ENCODE data around the gene ANKRD37.

ANKRD37 gene

GRCh38 chr4:185421366-185422124 is 24.9 kb downstream of the ANKRD37 start:
- DNase-seq (ENCODE audit: low spot score) = no peak
- no peak for TF ChIP-seq CTCF (IDR thresholded peaks at IDR 0.05; ENCODE audit: extremely low read depth, missing control alignments)

DNA sequence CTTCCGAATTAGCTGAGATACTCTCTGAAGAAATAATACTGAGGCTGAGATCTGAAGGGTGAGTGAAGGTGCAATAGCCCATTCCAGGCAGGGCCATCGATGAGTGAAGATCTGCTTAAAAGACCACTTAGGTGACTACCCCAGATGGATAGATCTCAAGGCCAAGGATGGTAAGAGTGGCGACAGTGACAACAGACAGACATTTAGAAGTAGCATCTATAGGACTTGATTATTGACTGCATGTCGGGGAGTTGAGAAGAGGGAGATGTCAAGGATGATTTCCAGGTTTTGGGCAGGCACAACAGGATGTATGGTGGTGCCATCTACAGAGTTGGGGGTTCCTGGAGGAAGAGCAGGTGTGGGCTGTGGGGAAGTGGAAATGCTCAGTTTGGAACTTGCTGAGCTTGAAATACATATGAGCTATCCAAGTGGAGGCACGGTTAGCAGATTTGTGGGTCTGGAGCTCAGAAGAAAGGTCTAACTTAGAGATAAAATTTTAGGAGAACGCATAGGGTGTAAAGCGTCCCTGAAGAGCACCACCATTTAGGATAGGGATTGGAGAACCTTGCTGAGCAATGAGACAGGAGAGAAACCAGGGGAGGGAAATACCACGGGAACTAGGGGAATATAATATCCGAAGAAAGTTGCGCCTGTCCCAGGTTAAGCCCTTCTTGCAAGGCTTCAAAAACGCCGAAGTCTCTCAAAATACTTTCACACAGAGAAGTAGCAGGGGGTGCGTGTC is 28.4 kb downstream of the ANKRD37 start:
- DNase-seq (ENCODE audit: low spot score) = no peak
- TF ChIP-seq CTCF (IDR thresholded peaks at IDR 0.05; ENCODE audit: extremely low read depth, missing control alignments) = no peak

GRCh38 chr4:185425647-185426352 is 29.2 kb downstream of the ANKRD37 start, which contains the start of gene UFSP2:
TSS of gene UFSP2 (minus strand) at chr4:185425964. CDS start at chr4:185425868, 96 bp downstream.
- TF ChIP-seq CTCF (IDR thresholded peaks at IDR 0.05; ENCODE audit: extremely low read depth, missing control alignments) = no peak
- DNase-seq (ENCODE audit: low spot score) = peak; percentile 87

DNA sequence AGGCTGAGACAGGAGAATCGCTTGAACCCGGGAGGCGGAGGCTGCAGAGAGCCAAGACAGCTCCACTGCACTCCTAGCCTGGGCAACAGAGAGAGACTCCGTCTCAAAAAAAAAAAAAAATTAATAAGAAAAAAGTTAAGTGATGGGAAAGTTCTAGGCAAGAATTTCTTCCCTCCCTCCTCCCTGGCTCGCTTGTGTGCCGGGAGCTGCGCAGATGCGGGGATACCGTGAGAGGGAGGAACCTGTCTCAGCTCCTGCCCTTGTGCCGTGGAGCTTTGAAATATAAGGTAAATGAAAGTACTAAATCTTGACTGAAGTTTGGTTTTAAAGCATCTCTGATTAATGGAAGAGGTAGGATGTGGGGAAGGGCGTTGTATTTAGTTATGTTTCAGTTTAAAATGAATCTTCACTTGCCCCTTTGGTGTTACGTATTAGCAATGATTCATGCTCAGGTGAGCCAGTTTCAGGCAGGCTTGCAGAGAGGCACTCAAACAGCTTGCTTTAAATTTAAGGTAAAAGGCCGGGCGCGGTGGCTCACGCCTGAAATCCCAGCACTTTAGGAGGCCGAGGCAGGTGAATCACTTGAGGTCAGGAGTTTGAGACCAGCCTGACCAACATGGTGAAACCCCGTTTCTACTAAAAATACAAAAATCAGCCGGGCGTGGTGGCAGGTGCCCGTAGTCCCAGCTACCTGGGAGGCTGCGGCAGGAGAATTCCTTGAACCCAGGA is 30.5 kb downstream of the ANKRD37 start:
- no peak for TF ChIP-seq CTCF (IDR thresholded peaks at IDR 0.05; ENCODE audit: extremely low read depth, missing control alignments)
- DNase-seq (ENCODE audit: low spot score) = no peak

GRCh38 chr4:185429660-185430059 is 33.0 kb downstream of the ANKRD37 start:
- no peak for TF ChIP-seq CTCF (IDR thresholded peaks at IDR 0.05; ENCODE audit: extremely low read depth, missing control alignments)
- DNase-seq (ENCODE audit: low spot score) = no peak

DNA sequence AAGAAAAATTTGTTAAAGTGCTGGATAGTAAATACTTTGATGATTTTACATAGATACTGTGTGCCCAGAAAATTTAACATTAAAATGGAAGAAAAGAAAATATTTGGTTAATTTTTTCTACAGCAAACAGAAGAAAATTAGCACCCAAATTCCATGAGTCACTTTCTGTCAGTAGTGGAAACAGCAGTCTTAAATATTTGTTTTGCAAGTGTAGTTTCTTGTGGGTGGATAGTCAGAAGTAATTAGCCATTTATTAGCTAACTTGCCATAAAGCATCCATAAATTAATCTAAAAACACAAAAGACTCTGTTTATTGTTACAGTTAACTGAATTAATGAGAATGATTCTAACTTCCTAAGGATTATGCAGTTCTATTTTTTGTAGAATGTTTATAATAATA is 38.8 kb downstream of the ANKRD37 start:
- DNase-seq (ENCODE audit: low spot score) = no peak
- TF ChIP-seq CTCF (IDR thresholded peaks at IDR 0.05; ENCODE audit: extremely low read depth, missing control alignments) = no peak

All from GM20000 (cell line).